ENCODE measurements around the gene TOMM34.

The TOMM34 gene, protein sequence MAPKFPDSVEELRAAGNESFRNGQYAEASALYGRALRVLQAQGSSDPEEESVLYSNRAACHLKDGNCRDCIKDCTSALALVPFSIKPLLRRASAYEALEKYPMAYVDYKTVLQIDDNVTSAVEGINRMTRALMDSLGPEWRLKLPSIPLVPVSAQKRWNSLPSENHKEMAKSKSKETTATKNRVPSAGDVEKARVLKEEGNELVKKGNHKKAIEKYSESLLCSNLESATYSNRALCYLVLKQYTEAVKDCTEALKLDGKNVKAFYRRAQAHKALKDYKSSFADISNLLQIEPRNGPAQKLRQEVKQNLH

DNA sequence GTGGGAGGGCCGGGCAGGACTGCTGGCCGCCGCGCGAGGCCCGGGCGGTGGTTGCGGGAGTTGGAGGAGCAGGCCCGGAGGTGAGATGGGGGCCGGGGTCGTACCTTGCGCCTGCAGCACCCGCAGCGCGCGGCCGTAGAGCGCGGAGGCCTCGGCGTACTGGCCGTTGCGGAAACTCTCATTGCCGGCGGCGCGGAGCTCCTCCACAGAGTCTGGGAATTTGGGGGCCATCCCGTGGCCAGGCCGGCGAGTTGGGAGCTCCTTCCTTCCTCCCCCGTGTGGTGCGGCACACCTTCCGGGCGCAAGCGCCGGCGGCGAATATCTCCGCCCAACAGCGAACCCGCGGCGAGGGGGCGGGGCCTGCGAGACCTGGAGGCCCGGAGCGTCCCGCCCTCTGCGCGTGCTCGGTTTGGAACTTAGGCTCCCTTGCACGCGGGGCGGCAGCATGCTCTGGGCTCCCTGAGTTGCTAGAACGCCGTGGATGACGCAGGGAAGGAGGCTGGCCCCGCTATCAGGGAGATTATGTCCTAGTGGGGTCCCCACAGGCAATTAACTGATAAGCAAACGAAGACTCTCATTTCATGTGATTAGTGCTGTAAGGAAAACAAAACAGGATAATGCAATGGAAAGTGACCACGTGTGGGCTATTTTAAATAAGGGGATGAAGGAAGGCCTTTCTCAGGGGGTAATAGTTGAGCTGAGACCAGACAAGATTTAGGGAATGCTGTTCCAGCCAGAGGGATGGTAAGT is at the start of gene TOMM34:
TOMM34 (minus strand) TSS at position 295 of the 750 bp plus-strand sequence; CDS start at position 231, 64 bp downstream.
- peak; percentile 92 for DNase-seq

DNA sequence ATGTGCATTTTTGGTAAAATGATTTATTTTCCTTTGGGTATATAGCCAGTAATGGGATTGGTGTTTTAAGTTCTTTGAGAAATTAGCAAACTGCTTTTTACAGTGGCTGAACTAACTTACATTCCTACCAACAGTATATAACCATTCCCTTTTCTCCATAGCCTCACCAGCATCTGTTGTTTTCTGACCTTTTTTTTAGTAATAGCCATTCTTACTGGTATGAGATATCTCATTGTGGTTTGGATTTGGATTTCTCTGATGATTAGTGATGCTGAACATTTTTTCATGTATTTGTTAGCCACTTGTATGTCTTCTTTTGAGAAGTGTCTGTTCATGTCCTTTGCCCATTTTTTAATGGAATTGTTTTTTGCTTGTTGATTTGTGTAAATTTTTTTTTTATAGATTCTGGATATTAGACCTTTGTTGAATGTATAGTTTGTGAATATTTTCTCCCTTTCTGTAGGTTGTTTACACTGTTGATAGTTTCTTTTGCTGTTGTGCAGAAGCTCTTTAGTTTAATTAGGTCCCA is 48.4 kb upstream of the TOMM34 start:
- no peak for DNase-seq

DNA sequence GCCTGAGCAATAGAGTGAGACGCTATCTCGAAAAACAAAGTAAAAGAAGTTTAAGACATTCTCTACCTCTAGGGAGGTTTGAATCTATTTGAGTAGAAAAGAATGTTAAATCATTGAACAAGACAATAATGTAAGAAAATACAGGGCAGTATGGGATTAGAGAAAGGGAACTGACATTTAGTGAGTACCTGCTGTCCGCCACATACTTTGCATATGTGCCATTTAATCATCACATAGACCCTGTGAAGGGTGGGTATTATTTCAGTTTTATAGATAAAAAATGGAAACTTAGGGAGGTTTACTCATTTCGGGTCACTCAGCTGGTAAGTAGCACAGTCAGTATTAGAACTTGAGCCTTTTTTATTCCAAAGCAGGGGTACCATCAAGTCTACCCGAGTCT is 37.5 kb upstream of the TOMM34 start:
- DNase-seq: no peak

DNA sequence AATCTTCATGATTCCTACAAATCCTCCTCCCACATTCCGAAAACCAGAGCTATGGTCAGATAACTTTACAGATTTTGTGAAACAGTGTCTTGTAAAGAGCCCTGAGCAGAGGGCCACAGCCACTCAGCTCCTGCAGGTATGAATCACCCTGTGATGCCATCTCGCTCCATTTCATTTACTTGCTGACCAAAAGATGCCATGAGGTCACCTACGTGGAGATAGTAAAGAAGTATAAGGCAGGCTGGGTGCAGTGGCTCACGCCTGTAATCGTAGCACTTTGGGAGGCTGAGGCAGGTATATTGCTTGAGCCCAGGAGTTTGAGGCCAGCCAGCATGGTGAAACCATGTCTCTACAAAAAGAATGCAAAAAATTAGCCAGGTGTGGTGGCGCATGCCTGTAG is 37.0 kb upstream of the TOMM34 start:
- DNase-seq: no peak

DNA sequence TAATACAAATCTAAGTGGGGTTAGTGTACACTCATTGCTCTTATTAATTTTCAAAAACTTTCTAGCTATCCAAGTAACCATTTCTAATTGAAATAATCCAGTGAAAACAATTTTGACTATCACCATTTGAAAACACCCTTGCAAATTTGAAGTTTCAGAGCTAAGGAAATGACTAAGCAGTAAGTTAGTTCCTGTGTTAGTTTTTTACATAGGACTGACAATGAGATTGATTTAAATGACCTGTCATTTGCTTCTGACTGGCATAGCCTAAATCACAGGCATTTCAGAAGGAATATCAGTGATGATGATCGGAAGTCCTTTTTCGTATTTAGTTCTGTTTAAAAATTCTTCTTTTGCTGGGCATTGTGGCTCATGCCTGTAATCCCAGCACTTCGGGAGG is 33.1 kb upstream of the TOMM34 start:
- DNase-seq: no peak

DNA sequence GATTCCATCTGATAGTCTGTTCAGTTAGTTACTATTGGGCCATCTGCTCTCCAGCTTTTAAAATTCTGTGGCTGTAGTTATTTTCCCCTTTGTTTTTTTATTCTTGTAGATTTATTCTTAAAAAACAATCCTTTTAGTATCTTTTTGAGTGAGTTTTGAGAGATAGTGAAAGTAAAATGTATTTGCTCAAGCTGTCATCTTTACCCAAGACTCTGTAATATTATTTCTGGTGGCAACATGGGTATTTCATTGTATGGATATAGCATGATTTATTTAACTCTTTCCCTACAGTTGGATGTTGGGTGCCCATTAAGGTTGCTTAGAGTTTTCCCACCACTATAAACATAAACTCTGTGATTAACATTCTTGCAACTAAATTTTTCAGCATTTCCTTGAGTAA is 30.8 kb upstream of the TOMM34 start:
- DNase-seq: no peak

DNA sequence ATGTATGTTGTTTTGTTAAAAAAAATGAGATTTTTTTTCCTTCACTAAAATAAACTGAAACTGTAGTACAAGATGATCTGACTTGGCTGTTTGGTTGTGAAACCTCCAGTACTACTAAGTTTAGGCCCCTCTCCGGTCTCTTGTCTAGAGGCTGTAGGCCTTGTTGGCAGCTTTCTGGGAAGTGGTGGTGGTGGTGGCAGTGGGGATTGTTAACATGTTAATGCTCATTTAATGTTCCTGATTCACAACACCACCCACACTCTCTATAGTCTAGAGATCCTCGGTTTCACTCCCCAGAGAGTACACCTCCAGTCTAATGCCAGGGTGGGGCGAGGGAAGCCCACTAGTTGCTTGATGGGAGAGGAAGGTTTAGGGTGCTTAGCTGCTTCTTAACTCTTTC is 30.2 kb upstream of the TOMM34 start:
- DNase-seq: no peak

DNA sequence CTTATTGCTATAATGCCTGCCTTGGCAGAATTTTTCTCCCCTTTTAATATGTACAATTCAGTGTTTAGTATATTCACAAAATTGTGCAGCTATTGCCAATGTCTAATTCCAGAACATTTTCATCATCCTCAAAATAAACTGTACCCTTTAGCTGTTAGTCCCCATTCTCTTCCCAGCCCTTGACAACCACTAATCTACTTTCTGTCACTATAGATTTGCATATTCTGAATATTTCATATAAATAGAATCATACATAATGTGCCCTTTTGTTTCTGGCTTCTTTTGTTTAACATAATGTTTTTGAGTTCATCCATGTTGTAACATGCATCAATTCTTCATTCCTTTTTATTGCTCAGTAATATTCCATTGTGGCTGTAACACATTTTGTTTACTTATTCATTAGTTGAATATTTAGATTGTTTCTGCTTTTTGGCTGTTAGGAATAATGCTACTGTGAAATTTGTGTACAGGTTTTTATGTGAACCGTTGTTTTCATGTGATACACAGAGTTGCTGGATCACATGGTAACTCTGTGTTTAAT is 28.5 kb upstream of the TOMM34 start:
- no peak for DNase-seq

DNA sequence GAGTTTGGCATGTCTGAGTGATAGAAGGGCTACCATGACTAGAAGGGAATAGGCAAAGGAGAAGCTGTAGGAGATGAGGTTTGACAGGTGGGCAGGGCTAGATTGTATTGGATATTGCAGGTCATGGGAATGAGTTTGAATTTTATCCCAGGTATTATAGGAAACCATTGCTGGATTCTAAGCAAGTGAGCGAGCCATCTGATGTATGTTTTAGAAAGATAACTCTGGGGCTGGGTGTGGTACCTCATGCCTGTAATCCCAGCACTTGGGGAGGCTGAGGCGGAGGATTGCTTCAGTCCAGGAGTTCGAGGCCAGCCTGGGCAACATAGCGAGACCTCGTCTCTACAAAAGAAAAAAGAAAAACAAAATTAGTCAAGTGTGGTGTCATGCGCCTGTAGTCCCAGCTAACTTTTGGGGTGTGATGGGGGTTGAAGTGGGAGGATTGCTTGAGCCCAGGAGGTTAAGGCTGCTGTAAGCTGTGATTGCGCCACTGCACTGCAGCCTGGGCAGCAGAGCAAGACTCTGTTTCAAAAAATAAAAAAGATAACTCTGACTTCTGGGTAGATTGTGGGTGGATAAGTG is 23.0 kb upstream of the TOMM34 start:
- no peak for DNase-seq

DNA sequence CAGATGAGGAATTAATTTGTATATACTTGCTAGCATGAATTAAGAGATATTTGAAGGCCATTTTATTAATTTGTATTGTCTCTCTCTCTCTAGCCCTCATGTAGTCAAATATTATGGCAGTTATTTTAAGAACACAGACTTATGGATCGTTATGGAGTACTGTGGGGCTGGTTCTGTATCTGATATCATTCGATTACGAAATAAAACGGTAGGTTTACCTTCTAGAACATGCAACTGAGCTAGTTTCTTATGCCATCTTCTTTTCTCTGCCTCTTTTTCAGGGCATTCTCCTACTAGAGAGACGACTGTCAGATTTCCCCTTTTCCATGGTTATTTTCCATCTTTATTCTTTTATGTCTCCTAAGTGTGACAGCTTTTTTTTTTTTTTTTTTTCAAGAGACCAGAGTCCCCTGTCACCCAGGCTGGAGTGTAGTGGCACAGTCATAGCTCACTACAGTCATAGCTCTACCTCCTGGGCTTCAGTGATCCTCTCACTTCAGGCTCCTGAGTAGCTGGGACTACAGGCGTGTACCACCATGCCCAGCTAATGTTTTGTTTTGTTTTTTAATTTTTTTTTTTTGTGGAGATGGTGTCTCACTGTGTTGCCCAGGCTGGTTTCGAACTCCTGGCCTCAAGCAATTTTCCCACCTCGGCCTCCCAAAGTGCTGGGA is 21.7 kb upstream of the TOMM34 start:
- no peak for DNase-seq

DNA sequence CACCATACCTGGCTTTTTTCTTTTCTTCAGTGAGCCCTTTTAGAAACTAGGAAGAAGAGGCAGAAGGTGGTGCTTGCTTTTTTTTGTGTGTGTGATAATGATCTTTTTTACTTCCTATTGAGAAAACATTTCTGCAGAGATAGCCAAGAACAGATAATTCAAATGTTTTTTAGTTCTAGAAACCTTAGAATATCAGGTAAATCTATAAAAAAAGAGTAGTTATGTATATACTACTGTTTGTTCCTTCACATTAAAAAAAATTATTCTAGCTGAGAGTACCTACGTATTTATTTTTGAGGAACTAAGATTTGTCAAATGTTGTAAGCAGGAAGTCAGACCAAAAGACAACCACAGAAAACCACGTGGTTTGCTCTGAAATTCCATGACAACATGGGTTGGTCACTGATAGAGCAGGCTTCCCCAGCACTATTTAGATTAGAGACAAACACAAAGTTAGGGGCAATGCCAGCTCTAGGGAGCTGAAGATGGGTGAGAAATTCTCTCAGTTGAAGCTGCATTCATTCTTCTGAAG is 19.0 kb upstream of the TOMM34 start:
- DNase-seq: no peak

DNA sequence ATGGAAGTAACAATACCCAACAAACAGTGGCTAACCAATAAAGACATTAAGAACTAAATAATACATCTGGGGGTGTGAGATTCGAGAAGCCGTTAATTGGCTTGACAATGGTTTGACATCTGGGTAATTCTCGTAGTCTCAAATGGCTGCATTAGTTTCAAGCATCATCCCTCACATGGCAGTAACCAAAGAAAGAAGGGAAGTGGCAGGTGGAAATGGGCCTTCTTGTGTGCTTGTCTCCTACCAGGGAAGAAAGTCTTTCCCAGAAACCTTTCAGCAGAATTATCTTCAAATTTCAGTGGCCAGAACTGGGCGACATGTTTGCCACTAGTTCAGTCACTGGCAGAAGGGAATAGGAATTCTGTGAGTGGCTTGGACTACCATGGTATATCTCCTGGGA is 16.5 kb upstream of the TOMM34 start:
- DNase-seq: no peak

DNA sequence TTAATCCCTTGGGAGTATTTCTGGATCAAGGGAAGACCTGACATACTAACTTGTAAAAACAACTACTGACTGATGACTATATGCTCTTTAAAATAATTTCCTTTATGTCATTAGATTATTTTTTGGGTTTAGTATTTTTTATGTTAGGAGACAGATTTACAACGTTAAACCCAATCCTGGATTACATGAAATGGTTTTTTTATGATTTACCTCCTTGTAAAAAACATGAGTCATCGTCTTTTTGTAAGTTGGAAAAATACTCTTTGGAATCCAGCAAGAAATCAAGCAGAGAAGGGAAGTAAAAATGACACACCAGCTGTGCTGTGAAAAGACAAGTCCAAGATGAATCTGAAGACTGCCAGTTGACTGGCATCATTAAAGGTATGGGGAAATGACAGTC is 12.9 kb upstream of the TOMM34 start:
- no peak for DNase-seq

DNA sequence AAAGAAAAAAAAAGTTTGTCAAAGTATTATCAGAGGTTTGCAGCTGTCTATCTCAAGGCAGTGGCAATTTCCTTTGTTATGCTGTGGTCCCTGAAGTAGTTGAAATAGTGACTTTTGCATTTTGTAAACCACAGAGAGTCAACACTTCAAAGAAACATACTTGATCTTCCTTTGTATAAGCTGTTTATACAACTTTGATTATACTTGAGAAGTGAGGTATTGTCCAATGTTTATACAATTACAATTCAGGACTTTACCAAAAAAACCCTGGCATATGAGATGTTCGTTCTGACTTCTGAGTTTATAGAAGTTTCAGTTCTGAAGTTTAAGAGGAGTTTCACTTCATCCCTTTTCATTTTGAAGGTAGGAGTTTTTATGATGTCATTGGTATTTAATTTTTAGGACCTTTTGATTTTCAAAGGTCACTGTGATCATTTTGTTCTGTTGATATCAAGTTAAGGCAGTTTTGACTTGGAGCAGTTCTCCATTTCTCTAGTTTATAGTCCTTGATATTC is 10.1 kb upstream of the TOMM34 start:
- DNase-seq: no peak

DNA sequence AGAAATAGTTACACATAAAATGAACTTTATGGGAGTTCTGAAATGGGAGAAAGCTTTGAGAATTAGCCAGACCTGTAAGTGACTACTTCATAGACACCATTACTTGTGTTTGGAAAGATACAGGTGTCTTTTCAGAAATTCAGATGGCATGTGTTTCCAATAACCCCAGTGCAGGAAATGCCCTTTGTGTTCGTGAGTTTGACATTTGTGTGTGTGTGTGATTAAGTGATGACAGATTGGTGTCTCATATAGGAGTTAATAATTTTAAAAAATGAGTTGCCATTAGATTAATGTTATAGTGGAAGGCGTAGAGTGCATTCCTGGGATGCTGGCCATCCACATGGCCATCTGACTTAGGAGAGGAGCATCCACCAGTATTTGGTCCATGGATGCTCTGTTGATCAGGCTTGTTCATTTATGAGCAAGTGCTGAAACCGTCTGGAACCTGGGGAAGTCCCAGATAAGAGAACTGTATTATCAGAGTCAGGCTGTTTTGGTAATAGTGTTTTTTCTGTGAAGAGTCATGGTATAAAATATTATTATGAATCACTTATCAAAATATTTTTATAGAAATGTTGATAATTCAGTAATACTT is 9.2 kb upstream of the TOMM34 start:
- no peak for DNase-seq

DNA sequence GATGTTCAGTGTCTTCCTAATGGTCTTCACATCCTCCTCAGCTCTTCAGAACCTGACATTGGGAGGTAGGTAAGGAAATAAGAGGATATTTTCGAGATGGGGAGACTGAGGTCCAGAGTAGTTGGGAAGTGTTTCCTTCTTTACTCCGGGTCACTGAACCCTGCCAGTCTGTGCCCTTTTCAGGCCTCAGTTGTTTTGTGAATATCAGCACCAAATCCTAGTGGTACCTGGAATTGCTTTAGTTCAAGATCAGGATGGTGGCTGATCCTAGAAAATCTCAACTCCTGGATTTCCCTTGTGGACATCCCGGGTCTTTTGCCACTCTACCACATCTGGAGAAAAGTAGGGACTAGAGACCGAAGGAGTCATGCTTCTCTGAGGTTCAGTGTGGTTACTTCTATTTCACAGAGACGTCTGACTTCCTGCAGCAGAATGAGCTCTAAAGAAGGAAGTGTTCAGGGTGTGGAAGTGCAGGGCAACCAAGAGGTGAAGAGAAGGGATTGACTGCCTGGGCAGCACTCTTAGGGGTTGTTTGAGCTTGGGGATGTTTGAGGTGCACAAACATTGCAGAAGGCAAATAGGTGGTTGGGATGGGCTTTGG is 7.1 kb upstream of the TOMM34 start:
- DNase-seq: no peak

DNA sequence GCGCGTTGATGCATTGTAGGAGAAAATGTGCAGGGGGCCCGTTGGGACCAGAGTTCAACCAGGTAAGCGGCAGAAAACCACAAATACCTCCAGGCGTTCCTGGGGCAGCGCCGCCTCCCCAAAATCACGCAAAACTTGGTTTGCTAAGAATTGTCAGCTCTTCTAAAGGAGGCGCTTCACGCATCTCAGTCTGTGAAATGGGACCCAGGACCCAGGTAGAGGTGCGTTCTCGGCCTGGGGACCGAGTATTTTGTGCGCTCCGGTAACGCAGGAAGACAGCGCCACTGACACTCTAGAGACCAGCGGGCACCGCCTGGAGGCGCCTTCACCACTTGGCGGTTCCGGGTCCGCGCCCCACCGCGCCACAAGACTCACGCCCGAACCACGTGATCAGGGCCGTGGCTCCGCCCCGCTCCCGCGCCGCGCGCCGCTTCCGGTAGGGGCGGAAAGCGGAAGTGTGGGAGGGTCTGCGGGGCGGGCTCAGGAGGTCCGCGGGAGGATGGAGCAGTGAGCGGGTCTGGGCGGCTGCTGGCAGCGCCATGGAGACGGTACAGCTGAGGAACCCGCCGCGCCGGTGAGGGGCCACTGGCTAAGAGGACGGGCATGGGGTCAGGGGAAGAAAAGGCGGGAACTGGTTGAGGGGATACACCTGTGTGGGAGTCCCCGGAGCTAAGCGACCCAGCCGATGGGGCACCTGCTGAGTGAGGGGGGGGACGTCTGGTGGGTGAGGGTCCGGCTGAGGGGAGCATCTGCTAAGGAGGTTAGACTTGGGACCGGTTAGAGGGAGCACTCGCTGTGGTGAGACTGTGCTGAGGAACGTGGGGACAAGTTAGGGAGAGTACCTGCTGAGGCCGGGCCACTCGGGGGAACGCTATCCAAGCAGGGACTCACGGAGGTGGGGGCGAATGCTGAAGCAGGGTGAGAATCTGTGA is 6.1 kb upstream of the TOMM34 start, which contains the start of gene STK4:
STK4 (plus strand) TSS at position 483 of the 932 bp plus-strand sequence; CDS start at position 540, 57 bp downstream.
- DNase-seq: peak; percentile 95

DNA sequence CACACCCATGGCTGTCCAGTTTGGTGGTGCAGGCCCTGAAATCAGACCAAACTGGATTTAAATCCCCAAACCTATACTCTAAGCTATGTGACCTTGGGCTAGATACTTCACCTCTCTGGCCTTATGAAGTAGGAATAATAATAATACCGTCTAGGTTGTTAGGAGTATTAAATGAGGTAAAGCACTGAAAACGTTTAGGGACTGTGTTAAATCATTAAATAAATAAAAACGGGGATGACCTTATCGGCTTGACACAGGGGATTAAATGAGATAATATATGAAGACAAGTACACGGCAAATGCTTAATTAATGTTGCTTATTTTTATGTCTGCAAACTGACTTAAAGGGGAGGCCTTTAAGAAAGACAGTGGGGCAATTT is 5.4 kb upstream of the TOMM34 start:
- DNase-seq: no peak

DNA sequence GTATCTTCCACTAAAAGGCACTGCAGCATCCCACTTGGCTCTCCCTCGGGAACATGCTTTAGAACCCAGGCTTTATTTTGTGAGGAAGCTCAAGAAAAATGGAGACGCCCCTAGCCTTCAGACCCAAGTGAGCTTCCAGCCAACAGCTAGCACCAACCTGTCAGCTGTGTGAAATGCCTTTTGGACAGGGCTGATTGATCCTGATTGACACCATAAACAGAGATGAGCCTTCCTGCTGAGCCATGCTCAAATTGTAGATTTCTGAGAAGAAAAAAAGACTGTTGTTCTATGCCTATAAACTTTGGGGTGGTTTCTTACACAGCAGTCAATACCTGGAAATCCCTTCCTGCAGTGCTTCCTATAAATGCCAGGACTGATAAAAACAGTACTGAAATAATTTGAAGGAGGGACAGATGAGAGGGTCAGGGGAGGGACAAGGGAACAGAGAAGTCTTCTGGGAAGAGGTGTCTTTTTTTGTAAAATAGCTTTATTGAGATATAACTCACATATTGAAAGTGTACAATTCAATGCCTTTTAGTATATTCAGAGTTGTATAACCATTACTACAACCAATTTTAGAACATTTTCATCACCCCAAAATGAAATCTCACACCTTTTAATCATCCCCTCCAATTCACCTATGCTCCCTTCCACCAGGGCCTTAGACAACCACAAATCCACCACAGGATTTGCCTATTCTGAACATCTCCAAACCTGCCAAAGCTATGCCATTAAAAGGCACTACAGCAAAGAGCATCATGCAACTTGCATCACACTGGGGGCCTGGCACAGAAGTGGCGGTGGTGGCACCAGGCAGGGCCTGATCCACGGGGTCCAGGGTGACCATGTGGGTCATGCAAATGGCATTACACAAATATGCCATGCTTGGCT is 3.4 kb upstream of the TOMM34 start:
- no peak for DNase-seq
